GM08714 (cell line): ENCODE measurements around the gene ITIH2.
"Not testable (repeated sequence)": the region's sequence is repeated elsewhere in the genome, so short reads cannot be mapped to it uniquely, and the experiment has no call there.

Experiments
- H3K4me3 ChIP-seq: fragments of 200-500 bp; sonication (Bioruptor generic); 2 replicates; pipeline ENCODE4 v1.5.1; 2014; ENCODE audit warnings: mild to moderate bottlenecking, low read length, inconsistent platforms
- ZNF274 ChIP-seq: IDR thresholded peaks from 2 replicates; pipeline ENCODE4 v1.6.1; 2012; ENCODE audit warnings: mild to moderate bottlenecking, low read depth, low read length

Gene ITIH2

DNA sequence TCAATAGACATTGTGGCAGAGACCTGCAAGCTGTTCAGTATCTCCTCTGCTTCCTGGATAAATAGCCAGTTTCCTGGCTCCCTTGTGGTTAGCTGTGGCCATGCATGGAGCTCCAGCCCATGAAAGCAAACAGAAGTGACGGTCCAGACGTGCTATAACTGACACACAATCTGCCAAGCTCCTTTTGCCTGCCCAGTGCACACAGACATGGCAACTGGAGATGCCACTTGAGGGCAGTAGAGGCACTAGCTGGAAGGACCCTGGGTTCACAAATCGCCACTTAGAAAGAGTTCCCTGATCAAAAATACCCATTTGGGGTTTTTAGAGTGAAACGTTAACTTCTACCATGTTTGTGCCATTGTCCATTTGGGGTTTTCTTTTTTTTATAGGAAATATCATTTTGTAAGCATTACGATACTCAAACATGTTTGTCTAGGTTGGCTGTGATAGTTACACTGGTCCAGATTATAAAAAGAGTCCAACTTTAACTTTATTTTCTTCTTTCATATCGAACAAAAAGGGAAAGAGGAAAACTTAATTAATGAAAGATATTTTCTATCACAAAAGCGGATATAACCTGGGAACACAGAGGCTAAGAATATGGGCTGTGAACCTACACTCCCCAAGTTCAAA is 53.4 kb downstream of the ITIH2 start:
- no peak overlapping the region for H3K4me3 ChIP-seq
- TF ChIP-seq ZNF274 = no peak

- no peak for TF ChIP-seq ZNF274
- H3K4me3 ChIP-seq = no peak overlapping the region
Measured at GRCh38 chr10:7763929-7764328, 60.8 kb downstream of the ITIH2 start.

GRCh38 chr10:7766241-7766640 is 63.1 kb downstream of the ITIH2 start:
- no peak overlapping the region for H3K4me3 ChIP-seq
- TF ChIP-seq ZNF274 = no peak

GRCh38 chr10:7767209-7767608 is 64.1 kb downstream of the ITIH2 start:
- no peak overlapping the region for H3K4me3 ChIP-seq
- no peak for TF ChIP-seq ZNF274

- no peak for TF ChIP-seq ZNF274
- H3K4me3 ChIP-seq = no peak overlapping the region
Measured at GRCh38 chr10:7768417-7768816, 65.3 kb downstream of the ITIH2 start.

- no peak overlapping the region for H3K4me3 ChIP-seq
- no peak for TF ChIP-seq ZNF274
Measured at GRCh38 chr10:7773845-7774801, 71.0 kb downstream of the ITIH2 start.

- TF ChIP-seq ZNF274 = no peak
- no peak overlapping the region for H3K4me3 ChIP-seq
Measured at GRCh38 chr10:7776777-7777176, 73.7 kb downstream of the ITIH2 start.

GRCh38 chr10:7782194-7782593 is 79.1 kb downstream of the ITIH2 start:
- not testable (repeated sequence) for H3K4me3 ChIP-seq

DNA sequence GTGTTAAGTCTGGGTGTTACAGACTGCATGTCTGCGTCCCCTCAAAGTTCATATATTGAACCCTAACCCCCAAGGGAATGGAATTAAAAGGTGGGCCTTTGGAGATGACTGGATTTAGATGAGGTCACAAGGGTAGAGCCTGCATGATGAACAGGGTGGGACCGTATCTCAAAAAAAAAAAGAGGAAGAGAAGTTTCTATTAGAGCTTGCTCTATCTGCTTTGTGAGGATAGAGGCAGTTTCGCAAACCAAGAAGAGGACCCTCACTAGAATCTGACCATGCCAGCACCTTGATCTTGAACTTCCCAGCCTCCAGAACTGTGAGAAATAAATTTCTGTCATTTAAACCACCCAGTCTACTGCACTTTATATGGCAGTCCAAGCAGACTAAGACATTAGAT is 83.3 kb downstream of the ITIH2 start:
- H3K4me3 ChIP-seq = peak overlapping the region; percentile 89
- no peak for TF ChIP-seq ZNF274

DNA sequence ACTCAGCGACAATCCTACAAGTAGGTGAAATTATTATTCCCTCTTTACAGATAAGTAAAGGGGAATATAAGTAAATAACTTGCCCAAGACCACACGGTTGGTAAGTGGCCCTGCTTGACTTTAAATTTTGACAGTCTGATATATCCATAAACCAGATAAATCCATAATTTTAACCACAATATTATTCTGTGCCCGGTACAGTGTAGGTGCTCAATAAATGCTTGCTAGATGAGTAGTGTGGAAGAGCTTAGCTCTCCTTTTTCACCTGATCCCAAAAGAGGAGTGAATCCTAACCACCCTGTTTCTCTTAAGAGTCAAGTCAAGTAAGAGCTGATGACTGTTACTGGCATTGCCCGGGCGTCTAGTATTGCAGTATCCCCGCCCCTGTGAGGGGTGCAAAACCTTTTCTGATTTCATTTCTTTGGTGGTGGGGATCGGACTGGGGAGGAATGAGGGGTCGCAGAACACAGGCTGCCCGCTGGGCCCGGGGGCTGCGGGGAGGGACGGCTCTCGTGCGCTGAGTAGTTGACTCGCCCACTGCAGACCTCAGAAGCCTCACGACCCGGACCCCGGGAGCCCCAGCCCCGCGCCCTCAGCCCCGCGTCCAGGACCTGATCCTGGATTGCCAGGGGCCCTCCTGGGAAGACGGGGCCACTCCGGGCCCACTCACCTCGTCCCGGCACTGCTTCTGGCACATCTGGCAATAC is 84.2 kb downstream of the ITIH2 start:
- no peak for TF ChIP-seq ZNF274
- peak overlapping the region; percentile 89 for H3K4me3 ChIP-seq

DNA sequence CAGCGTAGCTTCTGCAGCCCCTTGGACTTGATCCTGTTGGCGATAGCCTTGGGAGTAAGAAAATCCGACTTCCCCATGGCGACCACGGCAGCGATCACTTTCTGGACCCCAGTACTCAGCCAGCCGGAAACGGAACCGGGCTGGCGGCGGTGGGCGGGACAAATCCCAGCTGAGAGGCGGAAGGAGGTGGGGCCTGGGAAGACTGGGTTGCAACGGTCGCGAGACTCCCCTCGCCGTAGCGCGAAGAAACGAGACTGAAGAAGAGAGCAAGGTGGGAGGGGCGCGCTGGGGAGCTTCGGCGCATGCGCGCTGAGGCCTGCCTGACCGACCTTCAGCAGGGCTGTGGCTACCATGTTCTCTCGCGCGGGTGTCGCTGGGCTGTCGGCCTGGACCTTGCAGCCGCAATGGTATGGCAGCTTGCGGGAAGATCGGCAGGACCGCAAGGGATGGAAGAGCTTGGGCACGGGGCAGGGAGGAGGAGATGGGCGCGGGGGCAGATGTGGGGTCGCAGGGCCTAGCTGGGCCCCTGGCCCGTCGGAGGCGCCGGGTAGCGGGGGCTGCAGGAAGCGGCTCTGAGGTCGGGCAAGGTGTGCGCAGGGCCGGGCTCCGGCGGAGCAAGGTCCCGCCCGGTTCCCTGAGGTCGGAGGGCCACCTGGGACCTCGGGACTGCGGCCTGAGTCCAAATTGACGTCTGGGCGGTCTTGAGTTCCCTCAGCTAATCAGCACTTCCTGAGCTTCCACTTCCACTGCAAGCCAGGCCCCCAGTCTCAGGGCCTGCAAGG is 84.9 kb downstream of the ITIH2 start, which contains the start of the genes ATP5F1C and KIN:
Gene ATP5F1C (plus strand): TSS at position 321 of the 782 bp plus-strand sequence. CDS start 31 bp downstream, at position 352.
Gene KIN (minus strand): TSS at position 137 of the 782 bp plus-strand sequence. CDS start 60 bp downstream, at position 77.
- H3K4me3 ChIP-seq = peak within 1 kb of the TSS; percentile 89
- no peak for TF ChIP-seq ZNF274

DNA sequence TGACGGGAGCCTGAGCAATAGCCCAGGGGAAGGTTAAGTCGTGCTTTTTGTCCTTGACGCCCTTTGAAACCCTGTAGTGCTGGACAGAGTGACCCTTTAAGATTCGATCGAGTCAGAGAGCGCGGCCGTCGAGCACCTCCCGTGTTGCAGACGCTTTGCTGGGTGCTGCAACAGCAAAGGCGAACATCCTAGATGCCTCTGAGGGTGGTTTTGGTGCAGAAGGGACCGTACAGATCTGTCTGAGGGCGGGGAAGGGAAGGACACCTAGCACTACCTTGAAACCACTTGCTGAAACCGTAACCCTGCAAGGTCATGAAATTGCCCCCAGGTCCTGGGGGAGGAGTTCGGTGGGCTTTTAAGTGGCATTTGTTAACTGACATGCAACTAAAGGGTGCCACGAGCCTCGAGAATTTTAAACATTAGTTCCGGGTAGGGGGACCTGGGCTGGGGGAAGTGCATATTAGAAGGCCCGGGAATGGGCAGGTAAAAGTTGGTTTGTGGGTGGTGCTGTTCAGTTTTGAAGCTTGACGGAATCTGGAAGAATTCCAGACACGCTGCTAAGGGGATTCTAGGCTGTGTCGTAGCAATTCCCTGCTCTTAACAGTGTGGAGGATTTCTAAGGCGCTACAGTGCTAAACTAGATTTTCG is 85.6 kb downstream of the ITIH2 start:
- TF ChIP-seq ZNF274 = no peak
- peak overlapping the region; percentile 89 for H3K4me3 ChIP-seq

DNA sequence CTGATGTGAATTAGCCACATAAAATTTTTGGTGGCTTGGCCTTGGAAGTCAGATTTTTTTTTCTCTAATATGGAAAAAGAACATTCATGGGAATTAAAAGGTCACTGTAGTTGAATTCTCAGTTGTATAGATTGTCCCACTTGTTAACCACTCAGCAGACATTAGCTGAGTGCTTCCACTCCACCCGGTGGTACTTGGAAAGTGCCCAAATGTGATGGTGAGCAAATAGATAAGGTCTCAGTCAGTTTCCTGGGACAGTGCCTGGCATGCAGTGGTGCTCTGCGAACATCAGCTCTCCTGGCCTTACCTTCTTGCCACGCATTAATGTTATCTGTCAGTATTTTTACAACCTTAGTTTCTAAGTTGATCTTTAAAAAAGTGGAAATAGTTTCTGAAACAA is 86.3 kb downstream of the ITIH2 start:
- no peak for TF ChIP-seq ZNF274
- peak overlapping the region; percentile 89 for H3K4me3 ChIP-seq
